Activated CD8-positive, alpha-beta memory T cell treated with anti-CD3 and anti-CD28 coated beads, Interleukin-2, amount 50 U/mL, for 1 hour (primary cell): ENCODE data around the gene TSPAN17.

ENCODE experiments used
- DNase-seq: peaks from one replicate; pipeline ENCODE4 v3.0.0-alpha.2; 2020; ENCODE audit errors: extremely low read depth

Gene TSPAN17

DNA sequence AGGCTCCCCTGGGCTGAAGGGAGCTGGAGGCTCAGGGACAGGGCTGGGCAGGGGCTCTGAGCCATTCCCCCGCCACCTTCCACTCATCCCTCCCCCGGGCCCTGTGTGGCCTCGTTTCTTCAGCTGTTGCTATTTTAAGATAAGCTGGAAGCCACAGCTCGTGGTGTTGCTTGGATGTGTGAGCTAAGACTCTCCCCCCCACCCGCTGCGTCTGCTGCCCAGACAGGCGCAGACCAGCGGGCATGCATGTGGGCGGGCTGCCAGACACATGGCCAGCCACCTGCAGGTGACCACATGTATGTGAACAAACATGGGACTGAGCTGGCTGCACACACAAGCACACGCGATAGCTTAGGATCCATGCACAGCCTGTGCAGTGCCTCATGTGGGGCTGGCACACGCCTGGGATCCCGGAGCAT lies 25.6 kb upstream of the TSPAN17 start:
- DNase-seq, result no peak

DNA sequence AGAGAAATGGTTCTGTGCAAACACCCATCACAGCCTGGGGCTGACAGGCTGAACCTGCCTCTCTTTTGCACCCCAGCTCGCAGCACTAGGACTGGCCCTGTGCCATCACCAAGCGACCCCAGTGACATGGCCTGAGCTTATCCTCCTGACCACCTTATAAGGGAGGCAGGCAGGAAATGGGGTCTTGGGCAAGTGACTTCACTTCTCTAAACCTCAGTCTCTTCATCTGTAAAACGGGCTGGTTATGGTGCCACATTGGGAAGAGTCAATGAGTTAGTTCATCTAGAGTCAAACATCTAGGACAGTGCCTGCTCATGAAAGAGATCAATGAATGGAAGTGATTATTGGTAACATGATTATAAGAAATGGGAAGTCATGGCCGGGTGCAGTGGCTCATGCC lies 23.1 kb upstream of the TSPAN17 start:
- no peak for DNase-seq

DNA sequence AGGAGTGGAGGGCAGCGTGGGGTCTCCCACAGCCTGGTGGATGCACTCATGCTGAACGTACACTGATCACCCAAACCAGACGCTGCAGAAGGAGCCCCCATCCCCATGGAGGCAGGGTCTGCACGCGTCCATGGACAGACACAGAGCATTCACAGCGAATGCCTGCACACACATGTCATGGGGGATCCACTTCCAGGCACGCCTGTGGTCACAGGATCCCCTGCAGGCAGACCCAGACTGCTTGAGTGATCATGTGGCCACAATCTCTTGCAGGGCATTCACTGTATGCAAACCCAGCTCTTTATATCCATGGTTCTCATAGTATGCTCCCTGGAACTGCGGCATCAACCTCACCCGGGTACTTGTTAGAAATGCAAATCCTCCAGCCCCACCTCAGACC lies 22.3 kb upstream of the TSPAN17 start:
- no peak for DNase-seq

- DNase-seq, result no peak
These were observed 21.8 kb upstream of the TSPAN17 start for GRCh38 chr5:176625512-176625911.

GRCh38 chr5:176625966-176626875 lies 21.1 kb upstream of the TSPAN17 start:
- no peak for DNase-seq

GRCh38 chr5:176626876-176627236 lies 20.4 kb upstream of the TSPAN17 start:
- DNase-seq, result no peak

GRCh38 chr5:176627582-176627981 lies 19.7 kb upstream of the TSPAN17 start:
- no peak for DNase-seq

- no peak for DNase-seq
These were observed 18.7 kb upstream of the TSPAN17 start for GRCh38 chr5:176628406-176629228.

- DNase-seq, result no peak
These were observed 17.9 kb upstream of the TSPAN17 start for GRCh38 chr5:176629317-176629852.

DNA sequence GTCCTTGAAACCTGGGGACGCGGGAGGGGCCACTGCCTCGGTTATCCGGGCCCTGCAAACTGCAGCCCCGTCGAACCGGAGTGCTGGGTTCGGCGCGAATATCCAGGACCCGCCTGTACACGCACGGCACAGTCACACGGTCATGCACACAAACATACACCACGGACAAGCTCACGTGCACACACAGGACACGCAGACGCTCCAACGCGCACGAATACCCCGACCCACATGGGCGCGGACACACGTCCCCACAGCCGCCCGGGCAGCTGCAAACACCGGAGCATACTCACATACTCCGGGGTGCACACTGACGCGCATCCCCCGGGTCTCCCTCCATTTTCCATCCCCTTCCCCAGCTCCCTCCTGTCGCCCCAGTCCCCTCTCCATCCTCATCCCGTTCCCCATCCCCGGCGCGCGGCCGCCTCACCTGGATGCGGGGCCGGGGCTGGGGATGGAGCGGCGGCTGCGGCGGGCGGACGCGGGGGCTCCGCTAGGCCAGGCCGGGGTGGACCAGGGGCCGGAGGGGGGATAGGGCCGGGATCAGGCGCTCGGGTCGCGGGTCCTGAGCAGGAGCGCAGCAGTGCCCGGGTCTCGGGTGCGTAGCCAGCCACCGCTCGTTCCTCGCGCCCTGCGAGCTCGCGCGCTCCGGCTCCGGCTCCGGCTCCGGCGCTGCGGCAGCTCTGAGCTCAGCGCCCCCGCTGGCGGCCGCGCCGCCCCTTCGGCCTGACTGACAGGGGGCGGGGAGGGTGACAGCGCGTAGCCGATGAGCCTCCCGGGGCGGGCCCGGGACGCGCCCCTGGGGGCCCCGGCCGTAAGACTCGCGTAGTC lies 17.2 kb upstream of the TSPAN17 start, which contains the start of the genes EIF4E1B and SNCB:
EIF4E1B (plus strand) TSS at position 823 of the 828 bp plus-strand sequence. CDS start 12,113 bp downstream, outside the sequence.
SNCB (minus strand) TSS at position 682 of the 828 bp plus-strand sequence. CDS start 880 bp downstream, outside the sequence.
- no peak for DNase-seq

- no peak for DNase-seq
These were observed 16.5 kb upstream of the TSPAN17 start for GRCh38 chr5:176630681-176631222.

- no peak for DNase-seq
These were observed 15.7 kb upstream of the TSPAN17 start for GRCh38 chr5:176631383-176632200.

DNA sequence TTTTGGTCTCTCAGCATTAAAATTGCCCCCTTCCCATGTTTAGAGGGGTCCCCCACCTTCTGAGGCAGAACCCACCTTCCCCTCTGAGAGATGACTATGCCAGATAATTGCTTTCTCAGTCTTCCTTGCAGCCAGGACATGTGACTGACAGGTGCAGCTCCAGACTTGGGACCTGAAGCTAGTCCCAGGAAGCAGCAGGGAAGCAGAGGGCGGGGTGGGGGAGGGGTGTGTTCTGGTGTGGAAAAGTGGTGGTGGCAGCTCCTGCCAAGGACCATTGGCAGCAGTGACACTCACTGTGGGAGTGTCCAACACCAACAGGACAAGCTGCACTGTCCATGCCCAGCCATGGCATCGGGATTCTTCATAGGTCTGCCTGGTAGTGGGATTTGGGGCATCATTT lies 14.5 kb upstream of the TSPAN17 start:
- no peak for DNase-seq

- DNase-seq, result no peak
These were observed 13.7 kb upstream of the TSPAN17 start for GRCh38 chr5:176633598-176633997.

- no peak for DNase-seq
These were observed 10.9 kb upstream of the TSPAN17 start for GRCh38 chr5:176636426-176636825.

- no peak for DNase-seq
These were observed 9.7 kb upstream of the TSPAN17 start for GRCh38 chr5:176637556-176637955.

GRCh38 chr5:176638437-176638836 lies 8.8 kb upstream of the TSPAN17 start:
- DNase-seq, result no peak

DNA sequence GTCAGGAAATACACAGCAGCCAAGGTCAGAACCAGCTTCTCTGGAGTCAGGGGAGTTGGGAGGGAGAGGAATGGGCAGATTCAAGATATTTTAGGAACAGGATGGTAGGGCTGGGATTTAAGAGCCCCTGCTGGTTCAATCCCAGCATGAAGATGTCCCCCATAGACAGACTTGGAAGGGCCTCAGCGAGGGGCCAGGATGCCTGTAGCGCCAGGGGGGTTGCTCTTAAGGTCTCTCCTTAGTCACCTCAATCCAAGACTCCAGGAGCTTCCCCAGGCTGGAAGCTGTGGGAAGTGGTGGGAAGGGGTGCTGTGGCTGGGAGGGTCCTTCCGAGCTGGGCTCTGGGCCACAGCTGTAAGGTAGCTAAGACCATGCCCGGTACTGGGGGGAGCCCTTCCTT lies 8.1 kb upstream of the TSPAN17 start:
- no peak for DNase-seq

DNA sequence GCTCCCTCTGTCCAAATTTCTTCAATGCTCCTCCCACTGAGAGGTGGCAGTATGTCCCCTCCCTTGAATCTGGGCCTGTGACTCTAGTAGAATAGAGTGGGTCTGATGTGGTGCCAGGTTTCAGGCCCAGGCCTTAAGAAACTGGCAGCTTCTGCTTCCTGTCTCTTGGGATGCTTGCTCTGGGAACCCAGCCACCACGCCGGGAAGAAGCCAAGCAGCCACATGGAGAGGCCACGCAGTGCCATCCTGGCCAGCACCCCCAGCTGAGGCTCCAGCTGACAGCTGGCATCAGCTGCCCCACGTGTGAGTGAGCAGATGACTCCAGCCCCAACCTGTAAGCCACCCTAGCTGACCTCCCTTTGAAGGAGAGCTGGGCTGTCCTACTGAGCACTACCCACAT lies 7.3 kb upstream of the TSPAN17 start:
- no peak for DNase-seq

DNA sequence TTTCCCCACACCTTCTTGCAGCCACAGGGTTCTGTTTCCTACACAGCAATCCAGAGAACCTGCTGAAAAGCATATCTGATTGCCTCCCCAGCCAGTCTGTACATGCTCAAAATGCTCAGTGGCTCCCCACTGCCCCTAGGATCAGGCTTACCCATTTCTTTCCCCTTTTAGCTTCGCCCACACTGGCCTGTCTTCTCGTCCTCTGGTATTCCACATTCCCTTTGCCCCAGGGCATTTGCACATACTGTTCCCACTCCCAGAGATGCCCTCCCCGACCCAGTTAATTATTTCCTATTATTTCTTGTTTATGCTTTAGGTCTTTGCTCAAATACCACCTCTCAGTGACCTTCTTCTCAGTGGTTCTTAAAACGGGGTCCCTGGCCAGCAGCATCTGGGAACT lies 6.7 kb upstream of the TSPAN17 start:
- no peak for DNase-seq
